ENCODE measurements around the gene RHNO1.

GRCh38 chr12:2902272-2902880 lies 25.4 kb downstream of the RHNO1 start:
- TF ChIP-seq POLR2A (IDR thresholded peaks at IDR 0.05) (no peak), CTCF (IDR thresholded peaks at IDR 0.05) (no peak), EP300 (IDR thresholded peaks at IDR 0.05) (no peak), POLR2AphosphoS5 (IDR thresholded peaks at IDR 0.05) (no peak)

Data from upper lobe of left lung (tissue), 4 donors.